MM.1S (cell line): ENCODE results near the gene TDP1.

Experiments
- DNase-seq: peaks from one replicate; pipeline ENCODE4 v3.0.0-alpha.2; 2015
- H2AFZ ChIP-seq: fragments of 300-600 bp; sonication (generic); 2 replicates; pipeline ENCODE4 v1.6.0; 2016; ENCODE audit warnings: antibody characterized with exemption, low read length
- H3F3A ChIP-seq: fragments of 300-600 bp; sonication (generic); 2 replicates; pipeline ENCODE4 v1.6.1; 2016; ENCODE audit warnings: mild to moderate bottlenecking, antibody characterized with exemption, low read length, moderate library complexity, mixed read lengths; ENCODE audit not compliant: insufficient read depth
- H3K27ac ChIP-seq: fragments of 300-600 bp; sonication (generic); 2 replicates; pipeline ENCODE4 v1.5.1; 2016; ENCODE audit warnings: mild to moderate bottlenecking, low read length
- H3K27me3 ChIP-seq: fragments of 300-600 bp; sonication (generic); replicated peaks from 2 replicates; pipeline ENCODE4 v1.6.0; 2016; ENCODE audit warnings: low read length; ENCODE audit not compliant: insufficient read depth
- H3K36me3 ChIP-seq: fragments of 300-600 bp; sonication (generic); replicated peaks from 2 replicates; pipeline ENCODE4 v1.6.1; 2016; ENCODE audit warnings: mild to moderate bottlenecking, low read length, mixed read lengths; ENCODE audit not compliant: insufficient read depth
- H3K4me1 ChIP-seq: fragments of 300-600 bp; sonication (generic); 2 replicates; pipeline ENCODE4 v1.6.1; 2016; ENCODE audit warnings: low read length, mixed read lengths
- H3K4me2 ChIP-seq: fragments of 300-600 bp; sonication (generic); 2 replicates; pipeline ENCODE4 v1.6.0; 2016; ENCODE audit warnings: low read depth, low read length
- H3K4me3 ChIP-seq: fragments of 300-600 bp; sonication (generic); 2 replicates; pipeline ENCODE4 v1.5.1; 2016; ENCODE audit warnings: low read length, mixed read lengths
- H3K79me2 ChIP-seq: fragments of 300-600 bp; sonication (generic); 2 replicates; pipeline ENCODE4 v1.6.1; 2016; ENCODE audit warnings: mixed run types, low read length, mixed read lengths
- H3K9ac ChIP-seq: fragments of 300-600 bp; sonication (generic); 2 replicates; pipeline ENCODE4 v1.6.1; 2016; ENCODE audit warnings: low read length, mixed read lengths
- H3K9me2 ChIP-seq: fragments of 300-600 bp; sonication (generic); replicated peaks from 2 replicates; pipeline ENCODE4 v1.6.1; 2016; ENCODE audit warnings: mild to moderate bottlenecking, low read length, mixed read lengths; ENCODE audit not compliant: insufficient read depth
- H3K9me3 ChIP-seq: fragments of 300-600 bp; sonication (generic); replicated peaks from 2 replicates; pipeline ENCODE4 v1.6.1; 2016; ENCODE audit warnings: mild to moderate bottlenecking, low read length, mixed read lengths; ENCODE audit not compliant: insufficient read depth
- H4K20me1 ChIP-seq: fragments of 300-600 bp; sonication (generic); 2 replicates; pipeline ENCODE4 v1.6.1; 2016; ENCODE audit warnings: mild to moderate bottlenecking, low read length, moderate library complexity, mixed read lengths; ENCODE audit not compliant: insufficient read depth
- EZH2 ChIP-seq: fragments of 300-600 bp; sonication (generic); optimal IDR thresholded peaks from 2 replicates; pipeline ENCODE3; 2017; ENCODE audit warnings: low read depth, mild to moderate bottlenecking, antibody characterized with exemption, low read length, mixed read lengths
- EZH2phosphoT487 ChIP-seq: fragments of 300-600 bp; sonication (generic); IDR thresholded peaks from 2 replicates; pipeline ENCODE4 v1.6.1; 2018; ENCODE audit warnings: antibody characterized with exemption, low read length
- TF ChIP-seq, protein P1 (sequence below): fragments of 300-600 bp; sonication (generic); IDR thresholded peaks from 2 replicates; pipeline ENCODE4 v1.5.1; 2016; ENCODE audit warnings: antibody characterized with exemption, low read length, mixed read lengths

TDP1 gene

DNA sequence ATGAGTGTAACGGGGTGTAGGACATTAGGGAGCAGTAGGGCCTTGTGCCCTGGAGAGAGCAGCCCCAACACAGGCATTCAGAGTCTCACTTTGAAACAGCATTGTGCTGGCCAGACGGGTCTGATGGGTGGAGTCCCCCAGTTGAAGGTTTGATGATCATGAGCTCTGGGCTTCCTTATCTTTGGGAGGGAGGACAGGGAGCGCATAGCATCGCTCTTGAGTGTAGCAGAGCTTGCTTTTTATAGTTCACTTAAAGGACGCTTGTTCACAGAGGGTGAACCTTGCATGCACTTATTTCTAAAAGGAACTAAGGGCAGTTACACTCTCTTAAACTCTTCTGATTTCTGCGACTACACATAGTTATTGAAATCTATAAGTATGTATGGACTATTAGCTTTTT, 116.6 kb downstream of the TDP1 start:
- TF ChIP-seq EZH2 = no peak
- TF ChIP-seq, protein P1, sequence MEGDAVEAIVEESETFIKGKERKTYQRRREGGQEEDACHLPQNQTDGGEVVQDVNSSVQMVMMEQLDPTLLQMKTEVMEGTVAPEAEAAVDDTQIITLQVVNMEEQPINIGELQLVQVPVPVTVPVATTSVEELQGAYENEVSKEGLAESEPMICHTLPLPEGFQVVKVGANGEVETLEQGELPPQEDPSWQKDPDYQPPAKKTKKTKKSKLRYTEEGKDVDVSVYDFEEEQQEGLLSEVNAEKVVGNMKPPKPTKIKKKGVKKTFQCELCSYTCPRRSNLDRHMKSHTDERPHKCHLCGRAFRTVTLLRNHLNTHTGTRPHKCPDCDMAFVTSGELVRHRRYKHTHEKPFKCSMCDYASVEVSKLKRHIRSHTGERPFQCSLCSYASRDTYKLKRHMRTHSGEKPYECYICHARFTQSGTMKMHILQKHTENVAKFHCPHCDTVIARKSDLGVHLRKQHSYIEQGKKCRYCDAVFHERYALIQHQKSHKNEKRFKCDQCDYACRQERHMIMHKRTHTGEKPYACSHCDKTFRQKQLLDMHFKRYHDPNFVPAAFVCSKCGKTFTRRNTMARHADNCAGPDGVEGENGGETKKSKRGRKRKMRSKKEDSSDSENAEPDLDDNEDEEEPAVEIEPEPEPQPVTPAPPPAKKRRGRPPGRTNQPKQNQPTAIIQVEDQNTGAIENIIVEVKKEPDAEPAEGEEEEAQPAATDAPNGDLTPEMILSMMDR = no peak
- TF ChIP-seq EZH2phosphoT487 = no peak
- H4K20me1 ChIP-seq = no peaks in the 10 kb centered on the region
- H3K27me3 ChIP-seq = no peaks in the 10 kb centered on the region
- no peak for DNase-seq
- H2AFZ ChIP-seq = no peak overlapping the region
- no peak overlapping the region for H3K9ac ChIP-seq
- no peaks in the 10 kb centered on the region for H3K9me3 ChIP-seq
- H3K4me3 ChIP-seq = no peak overlapping the region
- no peaks in the 10 kb centered on the region for H3K79me2 ChIP-seq
- H3K36me3 ChIP-seq = no peaks in the 10 kb centered on the region
- no peaks in the 10 kb centered on the region for H3F3A ChIP-seq
- no peak overlapping the region for H3K4me2 ChIP-seq
- no peaks in the 10 kb centered on the region for H3K9me2 ChIP-seq
- no peaks in the 10 kb centered on the region for H3K4me1 ChIP-seq
- no peak overlapping the region for H3K27ac ChIP-seq

DNA sequence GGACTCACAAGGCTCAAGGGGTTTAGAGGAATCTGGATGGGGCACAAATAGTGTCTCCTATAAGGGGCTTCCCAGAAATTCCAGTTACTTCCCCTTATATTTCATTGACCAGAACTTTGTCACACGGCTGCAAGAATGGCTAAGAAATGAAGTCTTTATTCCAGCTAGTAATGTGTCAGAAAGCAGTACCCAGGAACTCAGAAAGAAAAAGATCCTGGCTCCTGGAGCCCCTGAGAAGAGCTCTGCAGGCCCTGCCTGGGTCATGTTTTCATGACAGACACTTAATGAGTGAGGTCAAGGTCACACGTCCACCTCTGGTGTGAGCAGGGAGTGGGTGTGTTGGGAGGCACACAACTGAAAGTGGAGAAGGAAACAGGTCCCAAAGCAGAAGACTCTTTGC, 123.8 kb downstream of the TDP1 start:
- no peaks in the 10 kb centered on the region for H3K36me3 ChIP-seq
- no peaks in the 10 kb centered on the region for H3K4me1 ChIP-seq
- TF ChIP-seq, protein P1 = no peak
- no peak for TF ChIP-seq EZH2
- TF ChIP-seq EZH2phosphoT487 = no peak
- no peak for DNase-seq
- no peaks in the 10 kb centered on the region for H3F3A ChIP-seq
- H2AFZ ChIP-seq = no peak overlapping the region
- no peak overlapping the region for H3K4me2 ChIP-seq
- H3K4me3 ChIP-seq = no peak overlapping the region
- H3K79me2 ChIP-seq = no peaks in the 10 kb centered on the region
- H3K9me2 ChIP-seq = no peaks in the 10 kb centered on the region
- no peak overlapping the region for H3K27ac ChIP-seq
- H3K27me3 ChIP-seq = no peaks in the 10 kb centered on the region
- no peaks in the 10 kb centered on the region for H4K20me1 ChIP-seq
- no peak overlapping the region for H3K9ac ChIP-seq
- H3K9me3 ChIP-seq = no peaks in the 10 kb centered on the region

DNA sequence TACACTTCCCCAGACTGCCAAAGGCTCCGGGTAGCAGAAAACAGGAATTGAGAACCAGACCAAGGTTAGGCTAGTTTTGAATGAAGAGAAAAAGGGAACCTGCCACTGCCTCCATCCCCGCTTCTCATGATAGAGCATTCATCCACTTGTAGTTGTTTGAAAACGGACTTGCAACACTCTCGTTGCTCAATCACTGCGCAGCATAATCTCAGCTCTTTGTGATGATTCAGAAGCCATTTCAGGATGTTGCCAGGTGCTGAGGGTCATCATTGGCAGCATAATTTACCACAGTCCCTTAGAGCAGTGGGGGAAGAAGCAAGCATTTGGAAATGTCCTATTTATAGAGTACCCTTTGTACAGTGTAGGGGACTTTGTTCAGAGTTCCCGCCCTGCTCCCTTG, 131.7 kb downstream of the TDP1 start:
- TF ChIP-seq, protein P1 = no peak
- TF ChIP-seq EZH2phosphoT487 (no peak), EZH2 (no peak)
- no peaks in the 10 kb centered on the region for H4K20me1 ChIP-seq
- H3K9me3 ChIP-seq = no peaks in the 10 kb centered on the region
- no peaks in the 10 kb centered on the region for H3F3A ChIP-seq
- H3K9ac ChIP-seq = no peak overlapping the region
- H3K79me2 ChIP-seq = no peaks in the 10 kb centered on the region
- H2AFZ ChIP-seq = no peak overlapping the region
- no peak overlapping the region for H3K27ac ChIP-seq
- no peaks in the 10 kb centered on the region for H3K36me3 ChIP-seq
- DNase-seq = no peak
- no peaks in the 10 kb centered on the region for H3K27me3 ChIP-seq
- H3K4me2 ChIP-seq = no peak overlapping the region
- H3K9me2 ChIP-seq = no peaks in the 10 kb centered on the region
- H3K4me3 ChIP-seq = no peak overlapping the region
- H3K4me1 ChIP-seq = no peaks in the 10 kb centered on the region
